AG04450 (cell line): ENCODE results near the gene PPFIA4. TPM values are rescaled to one million over a fixed set of nuclear protein-coding genes. Genes with fewer than 3 reads are reported as not detected.

Source experiments
- CTCF ChIA-PET: fragments of 300-600, 350-600 bp; formaldehyde crosslinking; extraction: SDS; loops from one replicate; lab custom pipeline; 2022; ENCODE audit warnings: antibody characterized with exemption, inconsistent platforms; lab: Charles Lee
- POLR2A ChIA-PET: fragments of 350-600 bp; formaldehyde crosslinking; extraction: SDS; loops from one replicate; lab custom pipeline; 2021; ENCODE audit warnings: antibody characterized with exemption, inconsistent platforms; lab: Yijun Ruan, JAX
- DNase-seq: peaks from one replicate; pipeline ENCODE4 v3.0.0-alpha.2; 2011; ENCODE audit warnings: low read depth, low spot score
- H3K27ac ChIP-seq: one replicate; pipeline ENCODE4 v1.5.1; 2012; ENCODE audit warnings: low read depth, low read length, control low read depth
- H3K27me3 ChIP-seq: one replicate; pipeline ENCODE4 v1.6.0; 2012; ENCODE audit warnings: low read length; ENCODE audit not compliant: control insufficient read depth, insufficient read depth
- H3K4me3 ChIP-seq: 2 replicates; pipeline ENCODE4 v1.5.1; 2011; ENCODE audit warnings: mild to moderate bottlenecking, low read depth, low read length, control low read depth
- H3K9me3 ChIP-seq: 2 replicates; pipeline ENCODE4 v1.5.1; 2012; ENCODE audit warnings: low read length; ENCODE audit not compliant: control insufficient read depth, insufficient read depth
- CTCF ChIP-seq: IDR thresholded peaks from 2 replicates; pipeline ENCODE4 v1.5.1; 2011; ENCODE audit warnings: low read depth, low read length, control low read depth, inconsistent platforms
- polyA plus RNA-seq: library from polyadenylated mRNA; depleted of rRNA; stranded (reverse); fragments of >200 nt; gene quantifications from 2 replicates; pipeline ENCODE4 v1.2.3, GENCODE V29; 2011

The PPFIA4 gene
- polyA plus RNA-seq, 1 experiment = 0.82 TPM

- H3K27ac ChIP-seq = no peak overlapping the region
- TF ChIP-seq CTCF = no peak
- CTCF ChIA-PET = interaction anchor here (2.1 kb wide), 1 partner anchor 16 kb away, joined by 13 read pairs; no protein-coding TSS in a partner anchor
- peaks cover 41% of the 10 kb centered on the region for H3K27me3 ChIP-seq
- no peak for DNase-seq
- H3K9me3 ChIP-seq = no peaks in the 10 kb centered on the region
- H3K4me3 ChIP-seq = no peak overlapping the region
- POLR2A ChIA-PET = no interaction called here
Measured at GRCh38 chr1:203101813-203102634, 75.7 kb downstream of the PPFIA4 start.

GRCh38 chr1:203103216-203103615 is 76.9 kb downstream of the PPFIA4 start:
- no peak for TF ChIP-seq CTCF

GRCh38 chr1:203103829-203104495 is 77.7 kb downstream of the PPFIA4 start:
- H3K4me3 ChIP-seq = no peak overlapping the region
- CTCF ChIA-PET = interaction anchor here (2.1 kb wide), 1 partner anchor 14 kb away, joined by 13 read pairs; no protein-coding TSS in a partner anchor
- DNase-seq = no peak
- H3K27me3 ChIP-seq = peaks cover 46% of the 10 kb centered on the region
- H3K27ac ChIP-seq = no peak overlapping the region
- H3K9me3 ChIP-seq = no peaks in the 10 kb centered on the region
- no peak for TF ChIP-seq CTCF
- POLR2A ChIA-PET = no interaction called here

More at GRCh38 chr1:203103216-203103615, 76.9 kb downstream of the PPFIA4 start:
- H3K27ac ChIP-seq = no peak overlapping the region
- H3K27me3 ChIP-seq = peaks cover 47% of the 10 kb centered on the region
- POLR2A ChIA-PET = no interaction called here
- H3K4me3 ChIP-seq = no peak overlapping the region
- DNase-seq = no peak
- H3K9me3 ChIP-seq = no peaks in the 10 kb centered on the region
- CTCF ChIA-PET = interaction anchor here (2.1 kb wide), 1 partner anchor 15 kb away, joined by 13 read pairs; no protein-coding TSS in a partner anchor

- peaks cover 43% of the 10 kb centered on the region for H3K27me3 ChIP-seq
- ChIA-PET CTCF (interaction anchor here (1.8 kb wide), 1 partner anchor 13 kb away, joined by 4 read pairs; no protein-coding TSS in a partner anchor), POLR2A (no interaction called here)
- H3K4me3 ChIP-seq = no peak overlapping the region
- DNase-seq = no peak
- no peaks in the 10 kb centered on the region for H3K9me3 ChIP-seq
- no peak overlapping the region for H3K27ac ChIP-seq
- no peak for TF ChIP-seq CTCF
Measured at GRCh38 chr1:203104789-203105390, 78.6 kb downstream of the PPFIA4 start.
